DOHH2 (cell line): ENCODE results near the gene STXBP3.

Source experiments
- H3F3A ChIP-seq: fragments of 200-600 bp; sonication (generic), shearing (Covaris generic); 2 replicates; pipeline ENCODE4 v1.6.0; 2016; ENCODE audit warnings: antibody characterized with exemption, mild to moderate bottlenecking; ENCODE audit not compliant: control insufficient read depth, insufficient read depth
- H3K27ac ChIP-seq: fragments of 200-600 bp; sonication (generic); 2 replicates; pipeline ENCODE4 v1.5.1; 2014; ENCODE audit warnings: low read depth, mild to moderate bottlenecking, low read length, moderate library complexity
- H3K27me3 ChIP-seq: fragments of 200-600 bp; sonication (generic); 2 replicates; pipeline ENCODE4 v1.6.1; 2014; ENCODE audit warnings: mild to moderate bottlenecking, low read length, mixed read lengths; ENCODE audit not compliant: control insufficient read depth
- H3K36me3 ChIP-seq: fragments of 200-600 bp; sonication (generic); 2 replicates; pipeline ENCODE4 v1.6.1; 2014; ENCODE audit warnings: mild to moderate bottlenecking, low read length, moderate library complexity, mixed read lengths; ENCODE audit not compliant: control insufficient read depth
- H3K4me1 ChIP-seq: fragments of 200-600 bp; sonication (generic); 2 replicates; pipeline ENCODE4 v1.6.1; 2014; ENCODE audit warnings: mild to moderate bottlenecking, low read length, mixed read lengths; ENCODE audit not compliant: control insufficient read depth
- H3K4me2 ChIP-seq: fragments of 200-600 bp; sonication (generic); 2 replicates; pipeline ENCODE4 v1.6.0; 2014; ENCODE audit warnings: mild to moderate bottlenecking, low read length, moderate library complexity
- H3K4me3 ChIP-seq: fragments of 200-600 bp; sonication (generic); 2 replicates; pipeline ENCODE4 v1.5.1; 2014; ENCODE audit warnings: mild to moderate bottlenecking, low read length, mixed read lengths
- H3K79me2 ChIP-seq: fragments of 200-600 bp; sonication (generic); 2 replicates; pipeline ENCODE4 v1.6.1; 2014; ENCODE audit warnings: mild to moderate bottlenecking, low read length, mixed read lengths; ENCODE audit not compliant: control insufficient read depth
- H3K9me2 ChIP-seq: fragments of 200-600 bp; sonication (generic); replicated peaks from 2 replicates; pipeline ENCODE4 v1.6.1; 2014; ENCODE audit warnings: mild to moderate bottlenecking, low read length, mixed read lengths; ENCODE audit not compliant: control insufficient read depth
- H3K9me3 ChIP-seq: fragments of 200-600 bp; sonication (generic); 2 replicates; pipeline ENCODE4 v1.6.1; 2014; ENCODE audit warnings: antibody characterized with exemption, low read length, mixed read lengths; ENCODE audit not compliant: control insufficient read depth, insufficient read depth
- H4K20me1 ChIP-seq: fragments of 200-600 bp; sonication (generic); 2 replicates; pipeline ENCODE4 v1.6.0; 2014; ENCODE audit warnings: low read depth, mild to moderate bottlenecking, antibody characterized with exemption, low read length, moderate library complexity; ENCODE audit not compliant: control insufficient read depth, insufficient read depth
- CTCF ChIP-seq: fragments of 200-600 bp; sonication (generic); IDR thresholded peaks from one replicate; pipeline ENCODE4 v1.5.1; 2014; ENCODE audit warnings: antibody characterized with exemption, mild to moderate bottlenecking, low read depth, low read length; ENCODE audit not compliant: poor library complexity, severe bottlenecking
- EZH2phosphoT487 ChIP-seq: fragments of 200-600 bp; sonication (generic); IDR thresholded peaks from 2 replicates; pipeline ENCODE4 v1.6.1; 2017; ENCODE audit warnings: borderline replicate concordance, mild to moderate bottlenecking, antibody characterized with exemption, low read length, moderate library complexity, mixed read lengths

STXBP3 gene

DNA sequence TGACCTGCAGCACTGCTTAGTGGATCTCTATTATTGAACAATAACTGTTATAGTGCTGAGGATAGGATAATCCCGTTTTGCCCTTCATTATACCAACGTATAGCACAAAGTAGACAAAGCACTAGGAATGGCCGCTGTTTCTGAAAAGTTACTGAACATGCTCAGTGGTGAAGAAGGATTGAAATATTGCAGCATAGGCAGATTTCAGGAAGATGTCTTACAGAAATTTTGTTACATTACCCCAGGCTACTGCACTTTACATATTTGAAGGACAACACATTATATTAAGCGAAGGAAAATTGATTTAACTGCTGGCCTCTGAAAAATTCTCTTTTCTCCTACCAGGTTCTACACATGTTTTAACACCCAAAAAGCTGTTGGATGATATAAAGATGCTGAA lies 62.0 kb downstream of the STXBP3 start:
- Histone ChIP-seq H3K27me3 (no peaks in the 10 kb centered on the region), H3K27ac (no peak overlapping the region), H3F3A (0 out of 2 replicates have a peak, but pooled peaks cover 3% of the 10 kb centered on the region), H3K4me3 (no peak overlapping the region), H3K9me3 (no peaks in the 10 kb centered on the region), H3K4me2 (no peak overlapping the region), H3K36me3 (peaks cover 25% of the 10 kb centered on the region), H4K20me1 (no peaks in the 10 kb centered on the region), H3K4me1 (no peaks in the 10 kb centered on the region), H3K9me2 (no peaks in the 10 kb centered on the region), H3K79me2 (no peaks in the 10 kb centered on the region)
- TF ChIP-seq CTCF (no peak), EZH2phosphoT487 (no peak)

- Histone ChIP-seq H3K36me3 (peaks cover 10% of the 10 kb centered on the region), H3K4me2 (no peak overlapping the region), H3K9me2 (no peaks in the 10 kb centered on the region), H3K4me1 (no peaks in the 10 kb centered on the region), H3F3A (0 out of 2 replicates have a peak, but pooled peaks cover 3% of the 10 kb centered on the region), H3K27ac (no peak overlapping the region), H3K9me3 (no peaks in the 10 kb centered on the region), H3K4me3 (no peak overlapping the region), H3K27me3 (0 out of 2 replicates have a peak, but pooled peaks cover 4% of the 10 kb centered on the region), H4K20me1 (no peaks in the 10 kb centered on the region), H3K79me2 (no peaks in the 10 kb centered on the region)
- TF ChIP-seq EZH2phosphoT487, result no peak
- TF ChIP-seq CTCF, result no peak
These were observed 65.1 kb downstream of the STXBP3 start for GRCh38 chr1:108811611-108812010.

DNA sequence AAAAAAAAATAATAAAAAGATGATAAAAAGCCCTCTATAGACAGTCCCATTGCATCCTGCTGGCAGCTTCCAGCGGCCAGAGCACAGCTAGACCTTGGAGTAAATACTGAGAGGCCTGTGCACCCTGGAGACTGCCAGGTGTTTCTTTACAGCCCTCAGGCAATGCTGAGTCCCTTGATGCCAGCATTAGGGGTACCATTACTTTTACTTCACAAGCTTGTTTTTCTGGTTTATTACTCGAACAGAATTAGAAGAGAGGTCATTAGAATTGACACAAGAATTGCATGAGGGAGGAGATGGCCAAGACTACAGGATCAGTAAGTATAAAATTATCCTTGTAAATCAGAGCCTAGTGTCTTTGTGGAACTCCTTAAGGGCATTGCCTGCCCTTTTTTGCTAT lies 66.9 kb downstream of the STXBP3 start:
- Histone ChIP-seq H4K20me1 (no peaks in the 10 kb centered on the region), H3F3A (0 out of 2 replicates have a peak, but pooled peaks cover 3% of the 10 kb centered on the region), H3K4me1 (no peaks in the 10 kb centered on the region), H3K9me3 (no peaks in the 10 kb centered on the region), H3K79me2 (no peaks in the 10 kb centered on the region), H3K36me3 (peaks cover 7% of the 10 kb centered on the region; the same call in 1 of the 2 replicates), H3K27me3 (0 out of 2 replicates have a peak, but pooled peaks cover 4% of the 10 kb centered on the region), H3K4me2 (no peak overlapping the region), H3K9me2 (no peaks in the 10 kb centered on the region), H3K27ac (no peak overlapping the region), H3K4me3 (no peak overlapping the region)
- TF ChIP-seq EZH2phosphoT487, result no peak
- TF ChIP-seq CTCF, result no peak
